GM12878 (cell line): ENCODE results near the gene RDM1. TPM values are rescaled to one million over a fixed set of nuclear protein-coding genes. Genes with fewer than 3 reads are reported as not detected.

ENCODE experiments used
- ATAC-seq: fragments of 200-7000 bp; cut with Tn5 transposase; 3 replicates; pipeline ENCODE4 v1.9.1; 2020; ENCODE audit warnings: mild to moderate bottlenecking, moderate library complexity
- BruUV-seq: library from RNA; stranded (reverse); fragments of 400-500 nt; replicated peaks from 2 replicates; lab custom pipeline; 2021; lab: Mats Ljungman, UMichigan
- CTCF ChIA-PET: fragments of 300-600 bp; sonication (Branson Sonifier 250); formaldehyde crosslinking; extraction: SDS; loops from one replicate; lab custom pipeline; 2021; ENCODE audit warnings: inconsistent platforms; lab: Yijun Ruan, JAX
- POLR2A ChIA-PET: fragments of 350-600 bp; formaldehyde crosslinking; extraction: SDS; loops from one replicate; lab custom pipeline; 2021; ENCODE audit warnings: inconsistent platforms; lab: Charles Lee
- RAD21 ChIA-PET: fragments of 300-600 bp; sonication (Branson Sonifier 250); formaldehyde crosslinking; loops from one replicate; lab custom pipeline; 2023; ENCODE audit warnings: antibody characterized with exemption; ENCODE audit not compliant: unreplicated experiment; lab: Charles Lee
- SMC1A ChIA-PET: fragments of 300-600 bp; sonication (Branson Sonifier 250); formaldehyde crosslinking; loops from one replicate; lab custom pipeline; 2023; ENCODE audit not compliant: unreplicated experiment, uncharacterized antibody; lab: Charles Lee
- DNase-seq: peaks from one replicate; pipeline ENCODE4 v3.0.0-alpha.2; 2011; ENCODE audit warnings: low read depth, low spot score
- FAIRE-seq: peaks from 3 replicates; lab custom pipeline; 2011; peaks lifted over from hg19 to GRCh38; lab: Jason Lieb, UNC
- H2AFZ ChIP-seq: 2 replicates; pipeline ENCODE4 v1.6.0; 2011; ENCODE audit warnings: low read depth, low read length, control low read depth; ENCODE audit not compliant: control insufficient read depth
- H3K27ac ChIP-seq: 2 replicates; pipeline ENCODE4 v1.5.1; 2011; ENCODE audit warnings: control low read depth; ENCODE audit not compliant: control insufficient read depth, insufficient read depth
- H3K27me3 ChIP-seq, 2 experiments: replicated peaks in 1 of 2; 2 replicates each; pipeline versions ENCODE4 v1.6.0 to v1.6.1; 2011; ENCODE audit warnings: low read length in 1 of 2; ENCODE audit not compliant: control insufficient read depth in 2 of 2, insufficient read depth in 2 of 2
- H3K36me3 ChIP-seq, 2 experiments: 2 replicates each; pipeline ENCODE4 v1.5.1; 2011; ENCODE audit warnings: low read length in 1 of 2; ENCODE audit not compliant: control insufficient read depth in 2 of 2, insufficient read depth in 2 of 2
- H3K4me1 ChIP-seq: 2 replicates; pipeline ENCODE4 v1.6.1; 2011; ENCODE audit warnings: mild to moderate bottlenecking, low read length, moderate library complexity, mixed read lengths; ENCODE audit not compliant: control insufficient read depth, insufficient read depth
- H3K4me2 ChIP-seq: 2 replicates; pipeline ENCODE4 v1.6.0; 2011; ENCODE audit warnings: control low read depth; ENCODE audit not compliant: control insufficient read depth, insufficient read depth
- H3K4me3 ChIP-seq: fragments of 200-600 bp; sonication (generic); 2 replicates; pipeline ENCODE4 v1.5.1; 2016
- H3K79me2 ChIP-seq: 2 replicates; pipeline ENCODE4 v1.6.0; 2011; ENCODE audit warnings: low read length; ENCODE audit not compliant: control insufficient read depth, insufficient read depth
- H3K9ac ChIP-seq: 2 replicates; pipeline ENCODE4 v1.8.0; 2011; ENCODE audit warnings: low read length, control low read depth, mixed read lengths; ENCODE audit not compliant: control insufficient read depth, insufficient read depth
- H3K9me3 ChIP-seq: replicated peaks from 3 replicates; pipeline ENCODE4 v1.5.1; 2011; ENCODE audit warnings: mild to moderate bottlenecking, low read length; ENCODE audit not compliant: control insufficient read depth, insufficient read depth
- H4K20me1 ChIP-seq: 2 replicates; pipeline ENCODE4 v1.6.0; 2011; ENCODE audit not compliant: control insufficient read depth, insufficient read depth
- BCL11A ChIP-seq: IDR thresholded peaks from 2 replicates; pipeline ENCODE4 v1.6.1; 2011; ENCODE audit warnings: low read depth, low read length
- BRCA1 ChIP-seq: IDR thresholded peaks from 2 replicates; pipeline ENCODE4 v1.6.1; 2011; ENCODE audit warnings: low read depth, low read length, improper control_type of control experiment
- CBFB ChIP-seq: IDR thresholded peaks from 2 replicates; pipeline ENCODE4 v1.6.1; 2016; ENCODE audit warnings: antibody characterized with exemption, low read depth
- CHD4 ChIP-seq: fragments of 200-600 bp; sonication (generic); IDR thresholded peaks from 2 replicates; pipeline ENCODE4 v1.6.1; 2016; ENCODE audit warnings: mild to moderate bottlenecking
- ESRRA ChIP-seq: IDR thresholded peaks from 2 replicates; pipeline ENCODE4 v1.6.1; 2012; ENCODE audit warnings: mild to moderate bottlenecking, low read length, improper control_type of control experiment
- EZH2 ChIP-seq: IDR thresholded peaks from 2 replicates; pipeline ENCODE4 v1.6.1; 2012; ENCODE audit warnings: low read depth, mild to moderate bottlenecking, control low read depth, inconsistent platforms, low read length, borderline replicate concordance; ENCODE audit not compliant: control insufficient read depth
- GATAD2B ChIP-seq: fragments of 450-650 bp; conservative IDR thresholded peaks from 2 replicates; pipeline ENCODE4 v1.6.1; 2017; ENCODE audit warnings: low read depth, mild to moderate bottlenecking, moderate library complexity
- HDAC6 ChIP-seq: fragments of 200-600 bp; sonication (generic); IDR thresholded peaks from one replicate; pipeline ENCODE4 v1.8.0; 2017; ENCODE audit warnings: antibody characterized with exemption; ENCODE audit not compliant: unreplicated experiment
- JUNB ChIP-seq: IDR thresholded peaks from 2 replicates; pipeline ENCODE4 v1.6.1; 2016; ENCODE audit warnings: antibody characterized with exemption, mild to moderate bottlenecking
- KAT2A ChIP-seq: conservative IDR thresholded peaks from 2 replicates; pipeline ENCODE4 v1.6.1; 2011; ENCODE audit warnings: low read depth, low read length; ENCODE audit not compliant: control insufficient read depth
- LARP7 ChIP-seq: fragments of 450-650 bp; IDR thresholded peaks from 2 replicates; pipeline ENCODE4 v1.6.1; 2017; ENCODE audit warnings: mild to moderate bottlenecking
- RAD21 ChIP-seq: IDR thresholded peaks from 2 replicates; pipeline ENCODE4 v1.6.1; 2011; ENCODE audit warnings: mild to moderate bottlenecking, low read depth, low read length, moderate library complexity; ENCODE audit not compliant: insufficient read depth
- SMAD5 ChIP-seq: IDR thresholded peaks from 2 replicates; pipeline ENCODE4 v1.6.1; 2016; ENCODE audit warnings: antibody characterized with exemption, low read depth
- SUPT20H ChIP-seq: IDR thresholded peaks from 2 replicates; pipeline ENCODE4 v1.6.1; 2011; ENCODE audit warnings: low read depth, mild to moderate bottlenecking, low read length, moderate library complexity, borderline replicate concordance; ENCODE audit not compliant: control insufficient read depth
- WRNIP1 ChIP-seq: IDR thresholded peaks from 2 replicates; pipeline ENCODE4 v1.6.1; 2011; ENCODE audit warnings: low read depth, low read length, improper control_type of control experiment, borderline replicate concordance
- WGBS: methylation state at CpG from one replicate; pipeline ENCODE4 v1.1.6; 2016; ENCODE audit warnings: low lambda C conversion rate; ENCODE audit not compliant: insufficient replicate concordance, insufficient coverage; ENCODE audit errors: missing lambda C conversion rate; 5-methylcytosine and 5-hydroxymethylcytosine counted together
- in situ Hi-C: fragments of 300-500 bp; cut with MboI; formaldehyde crosslinking; loops from 9 replicates; pipeline ENCODE4 v1.14.3; 2018; ENCODE audit warnings: mixed read lengths
- intact Hi-C: fragments of 100-400 bp; cut with micrococcal nuclease; formaldehyde crosslinking; loops from one replicate; pipeline ENCODE4 v1.14.2; 2022; ENCODE audit not compliant: unreplicated experiment
- polyA plus RNA-seq, 11 experiments: library from polyadenylated mRNA; depleted of rRNA in 4 of 11; unstranded in 6 of 11; stranded (reverse) in 5 of 11; fragments of >200 nt; fragmentation: Nextera tagmentation in 4 of 11; fragmentation: Illumina TruSeq in 1 of 11; extraction: Ambion mirVana in 4 of 11; extraction: Trizol in 1 of 11; gene quantifications; 1 replicate in 1 of 11; 2 replicates in 10 of 11; pipeline versions ENCODE4 v1.2.1 to v1.2.3, GENCODE V29; 2011 to 2016; ENCODE audit warnings: inconsistent platforms in 2 of 11, missing spikeins in 2 of 11, low read depth in 1 of 11
- total RNA-seq, 4 experiments: library from RNA; depleted of rRNA in 3 of 4; stranded (reverse); fragments of >200 nt in 3 of 4; fragmentation: Illumina TruSeq in 1 of 4; extraction: Trizol in 1 of 4; gene quantifications; 2 replicates each; pipeline versions ENCODE4 v1.2.1 to v1.2.3, GENCODE V29; 2013 to 2021

Gene RDM1
- total and polyA plus RNA-seq, 10 of the 15 experiments (the other 5 are each of a cell fraction or from before 2014, with no cell fraction given), result 5.7 to 18.4 (median 10.7) TPM

DNA sequence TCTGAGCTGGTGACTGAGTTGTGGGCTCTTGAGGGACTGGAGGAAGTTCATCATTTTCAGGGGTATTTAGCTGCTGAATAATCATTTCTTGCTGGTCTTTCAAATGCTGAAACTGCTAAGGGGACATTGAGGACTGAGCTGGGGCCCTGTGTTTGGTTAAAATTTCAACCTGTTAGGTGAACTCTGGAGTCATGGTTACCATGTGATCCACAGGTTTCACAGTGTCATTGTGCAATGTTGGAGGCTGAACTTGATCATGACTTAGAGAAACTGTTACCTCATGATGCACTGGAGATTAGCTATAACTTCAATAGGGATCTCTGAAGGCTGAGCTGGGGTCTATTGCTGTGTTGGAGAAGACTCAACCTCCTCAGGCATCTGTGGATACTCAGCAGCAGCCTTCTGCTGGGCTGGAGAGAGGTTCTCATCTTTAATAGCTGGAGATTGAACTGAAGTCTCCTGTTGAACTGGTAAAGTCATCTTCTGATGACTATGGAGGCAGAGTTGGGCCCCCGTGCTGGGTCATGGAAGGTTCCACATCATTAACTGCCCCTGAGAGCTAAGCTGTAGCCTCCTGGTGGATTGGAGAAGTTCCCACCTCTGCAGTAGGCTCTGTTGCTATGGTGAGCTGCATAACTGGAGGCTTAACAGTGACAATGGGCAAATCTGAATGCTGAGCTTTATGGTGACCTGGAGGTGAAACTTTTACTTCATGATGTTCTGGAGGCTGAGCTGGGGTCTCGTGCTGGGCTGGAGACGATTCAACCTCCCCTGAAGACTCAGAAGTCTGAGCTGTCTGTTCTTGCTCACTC, 15.2 kb downstream of the RDM1 start:
- ChIA-PET RAD21 (no interaction called here), POLR2A (interaction anchor here (0.6 kb wide), 1 partner anchor 99 kb away, joined by 3 read pairs; no protein-coding TSS in a partner anchor), SMC1A (interaction anchor here (0.5 to 2.2 kb wide), 11 partner anchors 10 to 65 kb away, joined by 3 to 7 read pairs (median 4); partner anchors contain the start of gene RDM1), CTCF (interaction anchor here (0.8 to 1.3 kb wide), 2 partner anchors 24 to 65 kb away, joined by 3 read pairs; no protein-coding TSS in a partner anchor)
- intact Hi-C loops (no loop called here), in situ Hi-C loops (no loop called here)
- Histone ChIP-seq H3K9ac (no peak overlapping the region), H4K20me1 (no peaks in the 10 kb centered on the region), H3K79me2 (no peaks in the 10 kb centered on the region), H2AFZ (no peak overlapping the region), H3K36me3 (no peaks in the 10 kb centered on the region), H3K27ac (no peak overlapping the region), H3K27me3 (no peaks in the 10 kb centered on the region), H3K9me3 (no peaks in the 10 kb centered on the region), H3K4me2 (no peak overlapping the region), H3K4me3 (no peak overlapping the region), H3K4me1 (no peaks in the 10 kb centered on the region)
- TF ChIP-seq LARP7, result no peak
- no peak for TF ChIP-seq CBFB
- no peak for TF ChIP-seq RAD21
- TF ChIP-seq BCL11A, result no peak
- no peak for TF ChIP-seq CHD4
- no peak for TF ChIP-seq SMAD5
- no peak for TF ChIP-seq KAT2A
- TF ChIP-seq ESRRA, result no peak
- TF ChIP-seq BRCA1, result no peak
- no peak for TF ChIP-seq SUPT20H
- no peak for TF ChIP-seq JUNB
- no peak for TF ChIP-seq HDAC6
- no peak for TF ChIP-seq WRNIP1
- no peak for TF ChIP-seq GATAD2B
- no peak for TF ChIP-seq EZH2
- DNase-seq (no peak), ATAC-seq (no peak), FAIRE-seq (no peak)
- 47% methylated on average over 3 of the region's 3 CpGs for WGBS
- no TSS peak for BruUV-seq
